Lower leg skin (tissue), 4 donors: ENCODE measurements around the gene C1orf116. TPM values are rescaled to one million over a fixed set of nuclear protein-coding genes. Genes with fewer than 3 reads are reported as not detected.

ENCODE experiments used
- DNase-seq, 2 donors: peaks; one replicate each; pipeline ENCODE4 v3.0.0-alpha.2; 2019; ENCODE audit warnings: low spot score in 2 of 2
- H3K4me3 ChIP-seq: fragments of 200-600 bp; sonication (generic); 2 replicates; pipeline ENCODE4 v1.5.1; 2017; ENCODE audit warnings: mild to moderate bottlenecking, low read depth; ENCODE audit not compliant: poor library complexity, severe bottlenecking
- POLR2A ChIP-seq, 2 donors: fragments of 450-650 bp; IDR thresholded peaks; one replicate each; pipeline ENCODE4 v1.6.1; 2016 to 2017; ENCODE audit warnings: antibody characterized with exemption in 2 of 2, mild to moderate bottlenecking in 1 of 2, moderate library complexity in 1 of 2
- WGBS, 2 donors: methylation state at CpG; one replicate each; pipeline ENCODE4 v1.1.5; 2018; 5-methylcytosine and 5-hydroxymethylcytosine counted together
- intact Hi-C: fragments of 100-400 bp; cut with DNase I; formaldehyde crosslinking; loops from one replicate; pipeline ENCODE4 v1.15.0; 2023; ENCODE audit warnings: low total_unique reads
- total RNA-seq, 4 donors: library from RNA; depleted of rRNA; stranded (reverse); fragments of >200 nt; gene quantifications; one replicate each; pipeline ENCODE4 v1.1.0, GENCODE V29; 2016
- TF ChIP-seq, protein P1 (sequence below), 3 donors: fragments of 450-650 bp; IDR thresholded peaks; one replicate each; pipeline ENCODE4 v1.5.1; 2016; ENCODE audit warnings: antibody characterized with exemption in 3 of 3, mild to moderate bottlenecking in 3 of 3, moderate library complexity in 2 of 3

C1orf116 gene
- total RNA-seq, 4 donors from 2014 or later = 81.5 to 137 (median 110) TPM

GRCh38 chr1:207015791-207016190, 16.8 kb downstream of the C1orf116 start:
- TF ChIP-seq, protein P1, sequence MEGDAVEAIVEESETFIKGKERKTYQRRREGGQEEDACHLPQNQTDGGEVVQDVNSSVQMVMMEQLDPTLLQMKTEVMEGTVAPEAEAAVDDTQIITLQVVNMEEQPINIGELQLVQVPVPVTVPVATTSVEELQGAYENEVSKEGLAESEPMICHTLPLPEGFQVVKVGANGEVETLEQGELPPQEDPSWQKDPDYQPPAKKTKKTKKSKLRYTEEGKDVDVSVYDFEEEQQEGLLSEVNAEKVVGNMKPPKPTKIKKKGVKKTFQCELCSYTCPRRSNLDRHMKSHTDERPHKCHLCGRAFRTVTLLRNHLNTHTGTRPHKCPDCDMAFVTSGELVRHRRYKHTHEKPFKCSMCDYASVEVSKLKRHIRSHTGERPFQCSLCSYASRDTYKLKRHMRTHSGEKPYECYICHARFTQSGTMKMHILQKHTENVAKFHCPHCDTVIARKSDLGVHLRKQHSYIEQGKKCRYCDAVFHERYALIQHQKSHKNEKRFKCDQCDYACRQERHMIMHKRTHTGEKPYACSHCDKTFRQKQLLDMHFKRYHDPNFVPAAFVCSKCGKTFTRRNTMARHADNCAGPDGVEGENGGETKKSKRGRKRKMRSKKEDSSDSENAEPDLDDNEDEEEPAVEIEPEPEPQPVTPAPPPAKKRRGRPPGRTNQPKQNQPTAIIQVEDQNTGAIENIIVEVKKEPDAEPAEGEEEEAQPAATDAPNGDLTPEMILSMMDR (IDR thresholded peaks at IDR 0.05) = no peak
- TF ChIP-seq POLR2A (IDR thresholded peaks at IDR 0.05) = no peak
- no peak for DNase-seq
- WGBS, 2 donors = 83 to 91% methylated on average over 3 of the region's 3 CpGs
- intact Hi-C loops = no loop called here
- no peak overlapping the region for H3K4me3 ChIP-seq

DNA sequence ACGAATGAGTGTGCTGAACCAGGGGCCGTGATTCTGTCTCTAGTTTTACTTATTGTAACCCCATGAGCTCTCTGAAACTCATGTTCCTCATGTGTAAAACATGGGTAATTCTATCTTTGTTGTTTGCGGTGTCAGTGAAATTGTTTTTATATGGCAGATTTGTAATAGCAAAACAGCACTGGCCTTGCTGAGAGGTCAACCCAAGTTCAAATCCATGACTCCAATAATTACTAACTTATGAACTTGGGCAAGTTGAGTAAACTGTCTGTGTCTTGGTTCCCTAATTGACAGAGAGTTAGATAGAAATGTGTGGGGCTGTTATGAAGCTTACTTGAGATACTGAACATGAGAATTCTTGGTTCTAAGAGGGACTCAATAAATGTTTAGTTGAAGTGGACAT, 17.8 kb downstream of the C1orf116 start:
- DNase-seq = no peak
- intact Hi-C loops = no loop called here
- no peak overlapping the region for H3K4me3 ChIP-seq
- TF ChIP-seq, protein P1 (IDR thresholded peaks at IDR 0.05) = no peak
- TF ChIP-seq POLR2A (IDR thresholded peaks at IDR 0.05) = no peak
- WGBS, 2 donors = 88 to 91% methylated on average over 3 of the region's 3 CpGs

- 91 to 95% methylated on average over 6 of the region's 6 CpGs for WGBS, 2 donors
- TF ChIP-seq, protein P1 (IDR thresholded peaks at IDR 0.05) = no peak
- TF ChIP-seq POLR2A (IDR thresholded peaks at IDR 0.05) = no peak
- H3K4me3 ChIP-seq = no peak overlapping the region
- intact Hi-C loops = no loop called here
- no peak for DNase-seq
Measured at GRCh38 chr1:207013321-207014085, 19.1 kb downstream of the C1orf116 start.

DNA sequence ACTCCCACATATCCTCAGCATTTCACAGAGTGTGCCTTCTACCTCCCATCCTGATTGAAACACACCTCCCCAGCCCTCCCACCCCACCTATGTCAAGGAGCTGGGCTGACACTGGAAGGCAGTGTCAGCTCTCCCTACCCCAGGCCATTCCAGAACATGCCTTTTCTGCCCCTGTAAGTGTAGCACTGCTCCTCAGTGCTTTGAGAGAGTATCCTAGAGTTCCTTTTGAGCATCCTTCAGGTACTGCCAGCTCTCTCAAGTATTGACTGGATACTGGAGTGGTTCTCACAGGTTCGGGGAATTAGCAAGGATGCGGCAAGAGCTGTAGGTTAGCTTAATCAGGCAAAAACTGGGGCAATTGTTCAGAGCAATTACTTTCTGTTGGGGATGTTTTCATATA, 21.8 kb downstream of the C1orf116 start:
- H3K4me3 ChIP-seq = no peak overlapping the region
- no peak for TF ChIP-seq POLR2A (IDR thresholded peaks at IDR 0.05)
- TF ChIP-seq, protein P1 (IDR thresholded peaks at IDR 0.05) = no peak
- 86 to 96% methylated on average over 2 of the region's 2 CpGs for WGBS, 2 donors
- intact Hi-C loops = no loop called here
- DNase-seq = no peak

- TF ChIP-seq POLR2A (IDR thresholded peaks at IDR 0.05) = no peak
- TF ChIP-seq, protein P1 (IDR thresholded peaks at IDR 0.05) = no peak
- intact Hi-C loops = no loop called here
- 77 to 90% methylated on average over 7 of the region's 7 CpGs for WGBS, 2 donors
Measured at GRCh38 chr1:207009945-207010344, 22.6 kb downstream of the C1orf116 start.

More at GRCh38 chr1:207009945-207010344, 22.6 kb downstream of the C1orf116 start:
- no peak for DNase-seq
- no peak overlapping the region for H3K4me3 ChIP-seq
